HG02970 (cell line): ENCODE measurements around the gene CCNY.
A peak's percentile ranks its signal among the peaks of the same experiment; 100 is the strongest.

Experiments
- ATAC-seq: cut with Tn5 transposase; IDR thresholded peaks from one replicate; pipeline ENCODE4 v1.9.1; 2021; ENCODE audit warnings: mild to moderate bottlenecking, moderate library complexity, moderate number of reproducible peaks; ENCODE audit not compliant: unreplicated experiment, low FRiP score

Gene CCNY

GRCh38 chr10:35448687-35449662, 112.7 kb downstream of the CCNY start:
- no peak for ATAC-seq

- no peak for ATAC-seq
Measured at GRCh38 chr10:35449944-35450343, 113.6 kb downstream of the CCNY start.

- peak; percentile 92 for ATAC-seq
Measured at GRCh38 chr10:35451151-35452016, 115.1 kb downstream of the CCNY start.

GRCh38 chr10:35452171-35452570, 115.9 kb downstream of the CCNY start:
- no peak for ATAC-seq

GRCh38 chr10:35452847-35453246, 116.5 kb downstream of the CCNY start:
- ATAC-seq = no peak

- no peak for ATAC-seq
Measured at GRCh38 chr10:35453855-35454532, 117.7 kb downstream of the CCNY start.

- no peak for ATAC-seq
Measured at GRCh38 chr10:35456153-35456720, 119.9 kb downstream of the CCNY start.

GRCh38 chr10:35456784-35457183, 120.5 kb downstream of the CCNY start:
- no peak for ATAC-seq

- ATAC-seq = no peak
Measured at GRCh38 chr10:35458500-35459448, 122.5 kb downstream of the CCNY start.

- ATAC-seq = no peak
Measured at GRCh38 chr10:35459449-35459847, 123.1 kb downstream of the CCNY start.

- ATAC-seq = no peak
Measured at GRCh38 chr10:35460852-35461460, 124.6 kb downstream of the CCNY start.

- peak; percentile 51 for ATAC-seq
Measured at GRCh38 chr10:35462491-35462934, 126.2 kb downstream of the CCNY start.

- ATAC-seq = no peak
Measured at GRCh38 chr10:35463105-35463867, 127.0 kb downstream of the CCNY start.

- ATAC-seq = no peak
Measured at GRCh38 chr10:35463878-35464277, 127.6 kb downstream of the CCNY start.

- no peak for ATAC-seq
Measured at GRCh38 chr10:35464825-35465456, 128.6 kb downstream of the CCNY start.

GRCh38 chr10:35465673-35466072, 129.4 kb downstream of the CCNY start:
- no peak for ATAC-seq

- no peak for ATAC-seq
Measured at GRCh38 chr10:35466170-35466569, 129.9 kb downstream of the CCNY start.

- no peak for ATAC-seq
Measured at GRCh38 chr10:35466661-35467060, 130.4 kb downstream of the CCNY start.
